PFSK-1 (cell line): ENCODE results near the gene HUS1B.

Experiments
- FOXP2 ChIP-seq: optimal IDR thresholded peaks from 2 replicates; pipeline ENCODE3; 2011; ENCODE audit warnings: borderline replicate concordance, control low read depth, inconsistent platforms; ENCODE audit not compliant: insufficient read depth; ENCODE audit errors: extremely low read length, extremely low read depth
- POLR2AphosphoS5 ChIP-seq: IDR thresholded peaks from 2 replicates; pipeline ENCODE4 v1.6.1; 2012; ENCODE audit warnings: low read depth, mild to moderate bottlenecking, control low read depth, low read length, moderate library complexity
- SIN3A ChIP-seq: IDR thresholded peaks from 2 replicates; pipeline ENCODE4 v1.6.1; 2012; ENCODE audit warnings: mild to moderate bottlenecking, low read length, moderate library complexity, borderline replicate concordance; ENCODE audit not compliant: insufficient read depth
- TAF1 ChIP-seq: IDR thresholded peaks from 2 replicates; pipeline ENCODE4 v1.6.1; 2012; ENCODE audit warnings: low read length, control low read depth, borderline replicate concordance; ENCODE audit not compliant: insufficient read depth

GRCh38 chr6:611928-612327, 45.0 kb downstream of the HUS1B start:
- TF ChIP-seq SIN3A, result no peak
- TF ChIP-seq POLR2AphosphoS5, result no peak
- no peak for TF ChIP-seq TAF1
- no peak for TF ChIP-seq FOXP2
